ENCODE results near the gene ITPR2. TPM values are rescaled to one million over a fixed set of nuclear protein-coding genes. Genes with fewer than 3 reads are reported as not detected.

Gene ITPR2
- total and polyA plus RNA-seq, 2 of the 8 experiments (the other 6 are each of a cell fraction or from before 2014, with no cell fraction given) = 4.1 to 48.3 TPM

GRCh38 chr12:26528943-26529342 is 304.1 kb downstream of the ITPR2 start:
- no peak for FAIRE-seq

More at GRCh38 chr12:26528943-26529342, 304.1 kb downstream of the ITPR2 start:
- Histone ChIP-seq H3K23ac (ENCODE audit: insufficient read length) (no peak overlapping the region), H3K36me3 (ENCODE audit: control insufficient read depth in 2 of 4, insufficient read depth in 4 of 4, low read length in 3 of 4) (peaks cover 0 to 11% (median 5%) of the 10 kb centered on the region in 4 experiments; a peak in 3 of 8 replicates), H4K20me1 (replicated peaks in 1 of 2; ENCODE audit: control insufficient read depth in 1 of 2, insufficient read depth in 2 of 2, low read length in 2 of 2) (no peaks in the 10 kb centered on the region), H3K14ac (ENCODE audit: insufficient read length) (no peak overlapping the region), H3K4me1 (replicated peaks in 1 of 4; ENCODE audit: control insufficient read depth in 3 of 4, insufficient read depth in 4 of 4, low read length in 3 of 4) (no peaks in the 10 kb centered on the region), H3K79me2 (ENCODE audit: control insufficient read depth in 1 of 2, insufficient read depth in 2 of 2, low read length in 2 of 2) (no peaks in the 10 kb centered on the region), H2AK5ac (ENCODE audit: low read depth, low read length) (no peak overlapping the region), H3K4me2 (ENCODE audit: insufficient read depth in 1 of 2, low read depth in 2 of 2, low read length in 2 of 2) (no peak overlapping the region), H3K9ac (replicated peaks in 1 of 4; ENCODE audit: extremely low read depth in 1 of 4, low read depth in 3 of 4, low read length in 3 of 4) (no peak overlapping the region), H2BK20ac (ENCODE audit: low read length) (no peak overlapping the region), H3K18ac (ENCODE audit: extremely low read depth, low read length) (no peak overlapping the region), H3K79me1 (ENCODE audit: low read depth, low read length) (no peaks in the 10 kb centered on the region), H2BK120ac (replicated peaks; ENCODE audit: low read depth, low read length) (no peak overlapping the region), H2BK12ac (ENCODE audit: low read depth, low read length) (no peak overlapping the region), H2AFZ (ENCODE audit: low read length) (no peak overlapping the region), H2BK15ac (ENCODE audit: low read length) (no peak overlapping the region), H3K27me3 (replicated peaks in 1 of 4; ENCODE audit: control insufficient read depth in 3 of 4, extremely low read depth in 1 of 4, insufficient read depth in 3 of 4, low read length in 3 of 4) (no peaks in the 10 kb centered on the region), H4K8ac (ENCODE audit: extremely low read depth, insufficient read depth, low read length) (no peak overlapping the region), H3K23me2 (ENCODE audit: low read depth, low read length) (no peaks in the 10 kb centered on the region), H4K91ac (replicated peaks; ENCODE audit: insufficient read length, low read length) (no peak overlapping the region), H3K9me3 (ENCODE audit: insufficient read depth in 2 of 2, low read depth in 1 of 2, low read length in 1 of 2) (peaks cover 11 to 12% of the 10 kb centered on the region in 2 experiments; a peak in 3 of 4 replicates), H3K4ac (replicated peaks; ENCODE audit: insufficient read length, low read depth, low read length) (no peak overlapping the region), H3K27ac (ENCODE audit: low read depth, low read length) (no peak overlapping the region), H2BK5ac (ENCODE audit: low read depth, low read length) (no peak overlapping the region), H3K56ac (replicated peaks; ENCODE audit: insufficient read length, low read depth, low read length) (no peak overlapping the region), H4K5ac (ENCODE audit: insufficient read length, low read depth, low read length) (no peak overlapping the region), H3K4me3 (ENCODE audit: extremely low read depth in 1 of 4, insufficient read depth in 2 of 4, low read depth in 3 of 4, low read length in 4 of 4) (no peak overlapping the region)
- DNase-seq (ENCODE audit: low read depth in 1 of 2, low spot score in 2 of 2) = no peak
- no peak for TF ChIP-seq E2F6 (IDR thresholded peaks at IDR 0.05)
- TF ChIP-seq GTF2F1 (IDR thresholded peaks at IDR 0.05; ENCODE audit: borderline replicate concordance, low read depth, low read length) = no peak
- TF ChIP-seq TBP (IDR thresholded peaks at IDR 0.05; ENCODE audit: low read depth, low read length) = no peak
- TF ChIP-seq CHD2 (IDR thresholded peaks at IDR 0.05; ENCODE audit: low read length) = no peak
- TF ChIP-seq SIX5 (IDR thresholded peaks at IDR 0.05; ENCODE audit: low read depth, low read length) = no peak
- no peak for TF ChIP-seq JUND (IDR thresholded peaks at IDR 0.05; ENCODE audit: low read length)
- no peak for TF ChIP-seq MAFK (IDR thresholded peaks at IDR 0.05; ENCODE audit: low read depth, low read length)
- no peak for TF ChIP-seq RXRA (IDR thresholded peaks at IDR 0.05; ENCODE audit: insufficient read depth, low read depth, low read length)
- TF ChIP-seq TAF1 (IDR thresholded peaks at IDR 0.05; ENCODE audit: low read depth, low read length) = no peak
- no peak for TF ChIP-seq MAX (IDR thresholded peaks at IDR 0.05)
- no peak for TF ChIP-seq SAP30 (IDR thresholded peaks at IDR 0.05; ENCODE audit: insufficient read depth, insufficient replicate concordance, low read length)
- no peak for TF ChIP-seq SP4 (IDR thresholded peaks at IDR 0.05; ENCODE audit: low read length)
- no peak for TF ChIP-seq SIRT6 (IDR thresholded peaks at IDR 0.05; ENCODE audit: low read length)
- POLR2A ChIA-PET (ENCODE audit: partially characterized antibody) = interaction anchor here (1.2 kb wide), 1 partner anchor 15 kb away, joined by 3 read pairs; no protein-coding TSS in a partner anchor
- 80% methylated on average over 1 of the region's 1 CpG; no CpG with 5 or more reads in 1 of the 2 experiments for WGBS, 2 experiments (ENCODE audit: extremely low coverage in 1 of 2, insufficient coverage in 1 of 2, insufficient read length in 1 of 2, insufficient replicate concordance in 2 of 2, low coverage in 1 of 2, low lambda C conversion rate in 2 of 2, missing lambda C conversion rate in 1 of 2)
- CTCF ChIA-PET (ENCODE audit: partially characterized antibody) = interaction anchor here (1.2 to 1.4 kb wide), 2 partner anchors 15 to 356 kb away, joined by 3 to 4 read pairs; no protein-coding TSS in a partner anchor
